T-helper 2 cell treated with Interferon-gamma antibody and Interleukin-4, amounts not matched to agents 5 μg/mL and 100 μg/mL, for 36 hours (primary cell): ENCODE measurements around the gene KLHL29.

Experiments
- DNase-seq: peaks from one replicate; pipeline ENCODE4 v3.0.0; 2021; ENCODE audit warnings: low spot score
- H3K27ac Mint-ChIP-seq: one replicate; pipeline ENCODE4 v1.8.0; 2021; ENCODE audit warnings: mild to moderate bottlenecking, mixed read lengths
- H3K27me3 Mint-ChIP-seq: one replicate; pipeline ENCODE4 v1.8.0; 2021; ENCODE audit warnings: low read depth, mixed read lengths
- H3K36me3 Mint-ChIP-seq: one replicate; pipeline ENCODE4 v1.8.0; 2021; ENCODE audit warnings: low read depth, mixed read lengths
- H3K4me1 Mint-ChIP-seq: one replicate; pipeline ENCODE4 v1.8.0; 2021; ENCODE audit warnings: low read depth, mixed read lengths
- H3K4me3 Mint-ChIP-seq: one replicate; pipeline ENCODE4 v1.8.0; 2022; ENCODE audit warnings: mild to moderate bottlenecking, moderate library complexity, mixed read lengths
- H3K9me3 Mint-ChIP-seq: one replicate; pipeline ENCODE4 v1.8.0; 2021; ENCODE audit warnings: mixed read lengths

Gene KLHL29

DNA sequence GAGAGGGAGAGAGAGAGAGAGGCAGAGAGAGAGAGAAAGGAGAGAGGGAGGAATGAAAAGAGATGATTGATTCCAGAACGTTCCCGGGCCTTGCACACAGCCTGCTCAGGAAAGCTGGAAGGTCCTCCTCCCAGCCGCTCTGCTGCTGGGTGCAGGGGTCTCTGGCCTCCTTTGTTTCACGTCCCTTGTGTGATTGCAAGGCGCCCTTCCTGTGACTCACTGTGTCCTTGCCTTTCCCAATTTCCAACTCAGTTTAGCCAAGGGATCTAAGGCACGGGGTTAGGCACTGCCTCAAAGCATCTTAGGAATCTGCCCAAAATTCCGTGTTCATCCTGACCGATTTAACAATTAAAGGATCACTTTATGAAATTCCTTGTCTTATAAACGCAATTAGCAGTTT, 221.2 kb downstream of the KLHL29 start:
- Mint-ChIP-seq H3K4me1 (no peaks in the 10 kb centered on the region), H3K4me3 (no peak overlapping the region), H3K27ac (no peak overlapping the region), H3K9me3 (peaks cover 10% of the 10 kb centered on the region), H3K27me3 (no peaks in the 10 kb centered on the region), H3K36me3 (no peaks in the 10 kb centered on the region)
- no peak for DNase-seq

DNA sequence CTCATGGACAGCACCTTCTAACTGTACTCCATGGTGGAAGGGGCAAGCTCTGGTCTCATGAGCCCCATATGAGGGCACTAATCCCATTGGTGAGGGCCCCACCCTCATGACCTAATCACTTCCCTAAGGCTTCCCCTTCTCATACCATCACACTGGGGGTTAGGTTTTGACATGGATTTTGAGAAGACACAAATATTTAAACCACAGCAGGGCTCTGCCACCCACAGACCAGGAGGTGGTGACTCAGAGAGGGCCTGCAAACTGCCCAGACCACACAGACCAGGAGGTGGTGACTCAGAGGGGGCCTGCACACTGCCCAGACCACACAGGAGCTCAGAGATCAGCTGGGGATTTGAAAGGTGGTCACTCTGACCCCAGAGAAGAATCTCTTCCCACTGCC, 222.0 kb downstream of the KLHL29 start:
- Mint-ChIP-seq H3K4me1 (no peaks in the 10 kb centered on the region), H3K27me3 (peaks cover 3% of the 10 kb centered on the region), H3K4me3 (no peak overlapping the region), H3K27ac (no peak overlapping the region), H3K9me3 (peaks cover 17% of the 10 kb centered on the region), H3K36me3 (no peaks in the 10 kb centered on the region)
- DNase-seq: no peak

DNA sequence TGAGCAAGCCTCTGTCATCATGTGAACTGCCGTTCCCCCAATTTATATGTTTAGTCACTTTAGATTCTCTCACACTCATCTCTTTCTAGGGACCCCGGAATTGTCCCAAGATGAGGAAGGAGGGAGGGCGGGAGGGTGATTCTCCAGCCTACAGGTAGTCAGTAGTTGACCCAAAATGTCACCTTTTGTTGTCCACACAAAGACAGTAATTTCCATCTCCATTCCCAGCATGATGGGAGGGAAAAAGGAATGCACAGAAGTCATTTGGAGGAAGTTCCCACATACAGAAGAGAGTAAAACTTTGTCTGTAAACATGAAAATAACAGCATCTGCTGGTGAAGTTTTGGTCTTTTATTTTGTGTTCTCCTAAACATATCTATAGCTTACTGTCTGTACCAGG, 222.9 kb downstream of the KLHL29 start:
- no peaks in the 10 kb centered on the region for H3K4me1 Mint-ChIP-seq
- H3K9me3 Mint-ChIP-seq: peaks cover 19% of the 10 kb centered on the region
- DNase-seq: no peak
- H3K36me3 Mint-ChIP-seq: no peaks in the 10 kb centered on the region
- no peak overlapping the region for H3K27ac Mint-ChIP-seq
- H3K27me3 Mint-ChIP-seq: peaks cover 4% of the 10 kb centered on the region
- no peak overlapping the region for H3K4me3 Mint-ChIP-seq

DNA sequence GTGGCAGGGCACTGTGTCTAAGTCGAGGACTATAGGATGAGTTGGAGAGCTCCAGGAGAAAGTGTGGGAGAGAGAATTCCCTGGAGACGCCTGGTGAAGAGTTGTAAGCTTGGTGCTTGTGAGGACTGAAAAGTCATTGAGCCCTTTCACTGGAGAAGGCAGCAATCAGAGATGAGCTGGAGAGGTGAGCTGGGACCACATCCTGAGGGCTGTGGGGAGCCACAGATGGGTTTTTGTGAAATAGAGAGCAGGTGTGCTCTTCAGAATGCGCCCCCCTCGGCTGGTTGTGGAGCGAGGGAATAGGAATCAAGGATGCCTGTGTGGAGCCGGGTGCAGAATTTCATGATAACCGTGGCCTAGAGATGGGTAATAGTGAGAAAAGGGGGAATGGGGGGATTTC, 224.3 kb downstream of the KLHL29 start:
- Mint-ChIP-seq H3K4me1 (peaks cover under 1% of the 10 kb centered on the region), H3K9me3 (peaks cover 19% of the 10 kb centered on the region), H3K36me3 (no peaks in the 10 kb centered on the region), H3K27ac (no peak overlapping the region), H3K4me3 (no peak overlapping the region), H3K27me3 (peaks cover 4% of the 10 kb centered on the region)
- no peak for DNase-seq

DNA sequence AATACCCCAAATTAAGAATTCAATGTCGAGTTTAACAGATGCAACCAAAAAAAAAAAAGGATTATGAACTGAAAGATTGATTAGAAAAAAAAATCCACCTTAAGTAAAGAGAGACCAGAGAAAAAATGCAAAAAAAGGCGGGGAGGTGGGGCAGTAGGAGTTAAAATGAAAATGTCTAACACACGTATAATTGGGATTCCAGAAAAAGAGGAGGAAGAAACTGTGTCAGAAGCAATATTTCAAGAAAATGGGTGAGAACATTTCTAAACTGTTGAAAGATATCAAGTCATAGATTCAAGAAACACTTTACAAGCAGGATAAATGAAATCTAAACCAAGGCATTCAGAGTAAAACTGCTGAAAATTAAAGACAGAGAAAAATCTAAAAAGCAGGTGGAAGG, 226.9 kb downstream of the KLHL29 start:
- Mint-ChIP-seq H3K36me3 (no peaks in the 10 kb centered on the region), H3K27ac (no peak overlapping the region), H3K4me1 (peaks cover 4% of the 10 kb centered on the region), H3K9me3 (peaks cover 10% of the 10 kb centered on the region), H3K4me3 (no peak overlapping the region), H3K27me3 (peaks cover 10% of the 10 kb centered on the region)
- DNase-seq: no peak

DNA sequence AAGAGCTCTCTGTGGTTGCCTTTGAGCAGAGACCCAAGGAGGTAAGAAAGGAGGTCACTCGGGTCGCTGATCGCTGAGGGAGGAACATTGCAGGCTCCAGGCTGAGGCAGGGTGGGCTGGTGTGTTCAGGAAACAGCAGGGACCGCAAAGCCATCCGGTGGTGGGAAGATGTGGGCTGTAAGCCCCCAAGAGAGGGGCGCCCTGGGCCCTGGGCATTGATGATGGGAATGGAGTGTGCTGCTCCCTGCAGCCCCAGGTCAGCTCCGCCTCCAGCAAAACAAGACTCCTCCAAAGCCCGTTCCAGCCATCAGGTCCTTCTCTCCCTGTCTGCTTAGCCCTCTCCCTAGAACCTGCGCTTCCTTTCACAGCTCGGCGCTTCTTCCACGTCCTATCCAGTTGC, 229.7 kb downstream of the KLHL29 start:
- Mint-ChIP-seq H3K36me3 (no peaks in the 10 kb centered on the region), H3K4me3 (no peak overlapping the region), H3K4me1 (peaks cover 4% of the 10 kb centered on the region), H3K27me3 (peaks cover 10% of the 10 kb centered on the region), H3K27ac (no peak overlapping the region), H3K9me3 (peaks cover 10% of the 10 kb centered on the region)
- DNase-seq: no peak

DNA sequence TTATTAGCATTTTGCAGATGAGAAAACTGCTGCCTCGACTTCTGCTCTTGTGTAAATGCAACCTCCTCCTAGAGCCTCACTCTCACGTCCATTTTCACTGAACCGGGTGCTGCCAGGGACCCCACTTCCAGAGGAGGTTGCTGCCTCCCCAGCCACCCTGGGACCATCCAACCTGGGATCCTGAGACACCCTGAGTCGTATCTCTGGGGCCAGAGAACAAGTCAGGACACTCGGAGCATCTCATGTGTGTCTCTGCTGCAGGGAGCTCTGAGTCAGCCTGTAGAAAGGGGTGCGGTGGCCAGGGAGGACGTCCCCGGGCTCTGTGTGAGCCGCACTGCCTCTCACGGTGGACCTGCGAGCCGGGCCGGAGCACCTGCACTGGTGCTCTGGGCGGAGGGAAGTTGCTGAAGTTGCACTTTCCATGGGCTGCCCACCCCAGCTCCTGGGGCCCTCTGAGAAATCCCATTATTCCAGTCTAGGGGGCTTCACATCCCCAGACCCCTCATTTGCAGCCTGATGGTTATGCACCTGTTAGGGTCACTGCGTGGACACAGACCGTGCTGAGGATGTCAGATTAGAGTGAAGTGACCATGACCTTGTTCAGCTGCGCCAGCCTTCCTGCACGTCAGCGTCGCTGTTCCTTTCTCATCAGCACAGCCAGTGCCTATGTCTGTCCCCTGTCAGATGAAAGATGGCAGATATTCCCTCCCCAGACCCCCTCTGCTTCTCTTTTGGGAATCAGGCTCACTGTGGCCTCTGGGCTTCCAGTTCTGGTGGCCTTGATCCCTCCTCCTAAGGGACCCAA, 230.4 kb downstream of the KLHL29 start:
- H3K36me3 Mint-ChIP-seq: no peaks in the 10 kb centered on the region
- no peak overlapping the region for H3K27ac Mint-ChIP-seq
- H3K4me3 Mint-ChIP-seq: no peak overlapping the region
- peaks cover 4% of the 10 kb centered on the region for H3K4me1 Mint-ChIP-seq
- peaks cover 10% of the 10 kb centered on the region for H3K27me3 Mint-ChIP-seq
- H3K9me3 Mint-ChIP-seq: peaks cover 10% of the 10 kb centered on the region
- DNase-seq: no peak

DNA sequence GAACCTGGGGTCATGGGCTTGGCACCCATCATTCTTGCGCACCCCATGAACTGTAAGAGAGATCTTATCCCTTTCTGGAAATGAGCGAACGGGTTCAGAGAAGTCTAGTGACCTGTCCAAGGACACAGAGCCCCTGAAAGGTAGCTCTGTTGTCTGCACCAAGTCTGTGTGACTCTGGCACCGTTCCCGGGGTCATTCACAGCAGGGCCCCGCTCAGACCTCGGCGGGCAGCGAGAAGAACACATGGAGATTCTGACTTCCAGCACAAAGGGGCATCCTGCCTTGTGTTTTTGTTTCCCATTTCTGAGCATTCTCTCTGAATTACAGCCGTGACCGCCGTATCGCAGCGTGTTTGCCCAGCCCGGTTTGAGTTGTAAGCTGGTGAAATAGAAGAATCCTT, 231.7 kb downstream of the KLHL29 start:
- Mint-ChIP-seq H3K27ac (no peak overlapping the region), H3K27me3 (peaks cover 10% of the 10 kb centered on the region), H3K36me3 (no peaks in the 10 kb centered on the region), H3K4me1 (peaks cover 4% of the 10 kb centered on the region), H3K9me3 (peaks cover 5% of the 10 kb centered on the region), H3K4me3 (no peak overlapping the region)
- DNase-seq: no peak

DNA sequence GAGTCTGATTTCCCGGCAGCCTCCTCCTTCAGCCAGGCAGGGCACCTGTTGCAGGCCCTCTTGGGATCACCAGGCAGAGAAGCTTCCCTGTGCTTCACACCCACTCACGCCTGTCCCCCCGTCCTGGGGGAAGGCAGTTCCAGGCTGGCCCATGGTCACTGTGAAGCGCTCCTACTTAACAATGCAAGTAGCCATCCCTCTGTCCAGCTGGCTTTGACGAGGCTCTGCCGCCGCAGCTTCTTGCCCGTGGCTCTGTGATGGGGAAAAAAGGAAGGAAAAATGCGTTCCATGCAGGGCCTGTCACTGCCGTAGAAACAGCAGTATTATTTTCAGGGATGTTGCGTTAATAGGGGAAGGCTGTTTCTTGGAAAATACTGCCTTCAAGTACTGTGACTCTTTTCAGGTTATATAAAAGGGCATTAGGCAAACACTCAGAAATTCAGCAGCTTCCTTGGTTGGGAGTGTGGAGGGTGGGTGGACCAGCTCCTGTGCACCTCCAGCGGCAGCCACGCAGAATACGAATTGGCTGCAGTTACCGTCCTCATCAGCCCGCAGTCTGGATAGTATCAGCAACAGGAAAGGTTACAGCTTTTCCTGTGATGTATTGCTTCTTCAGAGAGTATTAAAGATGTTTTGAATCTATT, 232.3 kb downstream of the KLHL29 start:
- DNase-seq: no peak
- Mint-ChIP-seq H3K4me3 (no peak overlapping the region), H3K27ac (no peak overlapping the region), H3K4me1 (peaks cover 4% of the 10 kb centered on the region), H3K27me3 (peaks cover 6% of the 10 kb centered on the region), H3K36me3 (no peaks in the 10 kb centered on the region), H3K9me3 (no peaks in the 10 kb centered on the region)

DNA sequence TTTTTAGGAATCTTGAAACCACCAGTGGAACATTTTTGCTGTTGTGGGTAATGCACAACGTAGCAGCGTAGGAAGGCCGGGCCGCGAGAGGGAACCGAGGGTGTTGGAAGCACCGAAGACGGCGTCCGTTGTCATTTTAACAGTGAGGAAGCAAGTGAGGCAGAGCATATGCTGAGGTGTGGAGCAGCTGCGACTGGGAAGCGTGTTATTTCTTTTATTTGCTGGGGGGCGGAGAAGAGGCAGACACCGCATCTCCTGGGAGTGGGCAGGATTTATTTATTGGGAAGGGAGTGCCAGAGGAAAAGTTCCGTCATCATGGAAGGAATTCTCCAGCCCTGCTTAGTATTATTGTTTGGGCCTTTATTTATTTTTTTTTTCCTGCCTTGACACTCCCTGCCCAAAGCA, 232.8 kb downstream of the KLHL29 start:
- H3K36me3 Mint-ChIP-seq: no peaks in the 10 kb centered on the region
- H3K27ac Mint-ChIP-seq: no peak overlapping the region
- H3K4me3 Mint-ChIP-seq: no peak overlapping the region
- DNase-seq: no peak
- no peaks in the 10 kb centered on the region for H3K9me3 Mint-ChIP-seq
- peaks cover 6% of the 10 kb centered on the region for H3K27me3 Mint-ChIP-seq
- peaks cover 4% of the 10 kb centered on the region for H3K4me1 Mint-ChIP-seq

DNA sequence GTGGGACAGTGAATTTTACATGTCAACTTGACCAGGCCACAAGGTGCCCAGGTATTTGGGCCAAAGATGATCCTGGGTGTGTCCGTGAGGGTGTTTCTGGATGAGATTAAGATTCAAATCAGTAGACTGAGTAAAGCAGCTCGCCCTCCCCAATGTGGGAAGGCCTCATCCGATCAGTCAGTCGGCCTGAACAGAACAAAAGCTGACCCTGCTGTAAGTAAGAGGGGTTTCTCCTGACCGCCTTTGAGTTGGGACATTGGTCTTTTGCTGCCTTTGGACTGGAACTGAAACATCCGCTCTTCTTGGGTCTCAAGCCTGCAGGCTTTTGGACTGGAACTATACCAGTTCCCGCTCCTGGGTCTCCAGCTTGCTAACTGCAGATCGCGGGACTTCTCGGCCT, 233.3 kb downstream of the KLHL29 start:
- no peak for DNase-seq
- H3K27me3 Mint-ChIP-seq: peaks cover 6% of the 10 kb centered on the region
- H3K36me3 Mint-ChIP-seq: no peaks in the 10 kb centered on the region
- H3K9me3 Mint-ChIP-seq: peaks cover 1% of the 10 kb centered on the region
- no peak overlapping the region for H3K4me3 Mint-ChIP-seq
- H3K4me1 Mint-ChIP-seq: peaks cover 4% of the 10 kb centered on the region
- no peak overlapping the region for H3K27ac Mint-ChIP-seq

DNA sequence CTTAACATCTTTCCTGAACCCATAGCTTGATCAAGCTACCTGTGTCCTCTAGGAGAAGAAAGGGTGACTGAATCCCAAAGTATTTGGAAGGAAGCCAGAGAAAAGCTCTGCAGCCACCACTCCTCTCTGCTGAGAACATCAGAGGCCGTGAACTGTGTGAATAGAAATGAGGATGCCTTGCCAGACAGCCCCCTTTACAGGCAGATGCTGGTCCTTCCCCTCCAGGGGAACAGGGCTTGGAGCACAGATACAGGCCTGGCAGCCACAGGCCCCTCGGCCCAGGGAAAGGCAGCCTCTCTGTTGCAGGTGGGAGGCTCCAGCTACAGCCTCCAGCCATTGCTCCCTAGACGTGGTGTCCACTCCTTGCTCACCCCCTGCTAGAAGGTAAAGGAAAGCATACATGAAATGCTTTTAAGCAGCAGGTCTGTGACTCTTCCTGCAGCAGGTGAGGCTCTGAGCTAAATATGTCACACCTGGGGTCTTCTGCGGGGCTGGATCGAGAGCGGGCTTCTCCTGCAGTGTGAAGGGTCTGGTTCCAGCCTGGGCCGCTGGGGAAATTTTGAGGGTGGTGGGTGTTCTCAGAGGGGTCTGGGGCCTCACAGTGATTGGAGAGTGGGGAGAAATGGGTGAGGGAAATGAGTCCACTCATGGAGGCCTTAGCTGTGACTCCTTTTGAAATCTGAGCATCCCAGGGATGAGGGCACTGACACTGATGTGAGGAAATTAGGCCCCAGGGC, 234.0 kb downstream of the KLHL29 start:
- no peak overlapping the region for H3K27ac Mint-ChIP-seq
- H3K9me3 Mint-ChIP-seq: peaks cover 8% of the 10 kb centered on the region
- peaks cover 4% of the 10 kb centered on the region for H3K4me1 Mint-ChIP-seq
- H3K36me3 Mint-ChIP-seq: no peaks in the 10 kb centered on the region
- no peak overlapping the region for H3K4me3 Mint-ChIP-seq
- H3K27me3 Mint-ChIP-seq: peaks cover 6% of the 10 kb centered on the region
- DNase-seq: no peak

DNA sequence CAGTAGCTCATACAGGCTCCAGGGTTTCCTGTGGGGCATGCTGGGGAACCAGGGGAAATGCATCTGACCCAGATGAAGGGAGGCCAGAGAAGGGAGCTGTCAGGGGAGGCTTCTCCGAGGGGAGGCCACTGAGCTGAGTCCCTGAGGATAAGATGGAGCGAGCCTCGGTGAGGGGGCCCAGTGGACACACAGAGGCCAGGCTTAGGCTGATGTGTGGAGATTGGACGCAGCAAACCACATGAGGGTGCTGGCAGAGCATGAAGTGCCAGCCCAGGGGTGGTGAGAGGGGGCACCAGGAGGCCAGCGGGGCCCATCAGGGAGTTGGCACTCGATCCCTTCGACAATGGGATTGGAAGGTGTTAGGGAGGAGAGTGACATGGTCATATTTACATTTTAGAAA, 235.0 kb downstream of the KLHL29 start:
- no peaks in the 10 kb centered on the region for H3K4me1 Mint-ChIP-seq
- no peak overlapping the region for H3K4me3 Mint-ChIP-seq
- peaks cover 16% of the 10 kb centered on the region for H3K9me3 Mint-ChIP-seq
- no peak overlapping the region for H3K27ac Mint-ChIP-seq
- H3K36me3 Mint-ChIP-seq: no peaks in the 10 kb centered on the region
- H3K27me3 Mint-ChIP-seq: peaks cover 2% of the 10 kb centered on the region
- no peak for DNase-seq

DNA sequence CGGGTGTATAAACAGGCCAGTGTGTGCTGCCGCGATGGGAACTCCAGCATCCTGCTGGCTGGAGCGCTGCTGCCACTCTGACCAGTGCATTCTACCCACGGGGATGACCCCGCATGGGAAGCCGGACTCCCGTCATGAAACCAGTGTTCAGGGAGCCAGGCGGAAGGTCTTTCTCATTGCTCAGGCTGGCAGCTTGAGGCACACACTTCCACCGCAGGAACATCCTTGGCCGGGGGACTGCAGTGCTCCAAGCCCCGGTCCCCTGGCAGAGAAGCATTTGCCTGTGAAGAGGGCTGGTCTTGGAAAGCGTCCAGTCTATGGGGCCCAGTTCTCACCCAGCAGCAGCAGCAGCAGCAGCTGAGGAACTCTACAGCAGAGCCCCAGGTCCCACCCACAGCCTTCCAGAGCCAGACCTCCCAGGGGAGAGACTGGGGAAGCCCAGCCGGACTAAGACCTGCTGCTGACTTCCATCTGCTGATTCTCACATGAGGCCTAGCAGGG, 235.9 kb downstream of the KLHL29 start:
- H3K36me3 Mint-ChIP-seq: no peaks in the 10 kb centered on the region
- DNase-seq: no peak
- H3K9me3 Mint-ChIP-seq: peaks cover 16% of the 10 kb centered on the region
- no peak overlapping the region for H3K27ac Mint-ChIP-seq
- H3K4me3 Mint-ChIP-seq: no peak overlapping the region
- no peaks in the 10 kb centered on the region for H3K4me1 Mint-ChIP-seq
- peaks cover 2% of the 10 kb centered on the region for H3K27me3 Mint-ChIP-seq
